ENCODE measurements around the gene KCND2. TPM values are rescaled to one million over a fixed set of nuclear protein-coding genes. Genes with fewer than 3 reads are reported as not detected.

Gene KCND2
- total RNA-seq, 1 experiment from 2014 or later, result 0.33 TPM

- Histone ChIP-seq H3K9me3 (ENCODE audit: low read length) (no peaks in the 10 kb centered on the region), H3K4me2 (ENCODE audit: low read length) (no peak overlapping the region), H3K4me3 (ENCODE audit: low read length) (no peak overlapping the region), H3K27me3 (ENCODE audit: low read length) (no peaks in the 10 kb centered on the region), H3K9ac (ENCODE audit: low read length) (no peak overlapping the region), H3K27ac (ENCODE audit: low read length) (no peak overlapping the region), H4K20me1 (ENCODE audit: low read length) (no peaks in the 10 kb centered on the region), H3K9me2 (replicated peaks; ENCODE audit: low read length) (no peaks in the 10 kb centered on the region), H3F3A (ENCODE audit: low read length, unreplicated experiment) (no peaks in the 10 kb centered on the region), H3K36me3 (ENCODE audit: low read depth, low read length) (no peaks in the 10 kb centered on the region), H2AFZ (ENCODE audit: low read length) (no peak overlapping the region), H3K4me1 (ENCODE audit: insufficient read depth, low read length) (peaks cover 9% of the 10 kb centered on the region), H3K79me2 (ENCODE audit: low read length) (no peaks in the 10 kb centered on the region)
- intact Hi-C loops (cut with micrococcal nuclease), result loop anchor here (5.0 kb wide), 3 partner anchors 147 to 457 kb away; partner anchors contain the start of gene KCND2
- POLR2A ChIA-PET (ENCODE audit: unreplicated experiment), result interaction anchor here (0.5 kb wide), 1 partner anchor 330 kb away, joined by 3 read pairs; no protein-coding TSS in a partner anchor
- DNase-seq, result no peak
- no TSS peak for BruUV-seq (replicated peaks)
- no peak for ATAC-seq
- TF ChIP-seq EZH2phosphoT487 (IDR thresholded peaks at IDR 0.05; ENCODE audit: borderline replicate concordance, low read length) (no peak), EZH2 (IDR thresholded peaks at IDR 0.05; ENCODE audit: low read length, unreplicated experiment) (no peak), CTCF (conservative IDR thresholded peaks at IDR 0.05; ENCODE audit: low read depth, low read length) (no peak)
- CTCF ChIA-PET, result no interaction called here
These were observed 456.3 kb downstream of the KCND2 start for GRCh38 chr7:120729245-120729644.

- no peaks in the 10 kb centered on the region for H3K27me3 ChIP-seq (ENCODE audit: low read length)
- H3K9me3 ChIP-seq (ENCODE audit: low read length), result no peaks in the 10 kb centered on the region
- H3K4me1 ChIP-seq (ENCODE audit: insufficient read depth, low read length), result peaks cover 9% of the 10 kb centered on the region
- ChIA-PET CTCF (no interaction called here), POLR2A (ENCODE audit: unreplicated experiment) (no interaction called here)
- no peak for ATAC-seq
- no peak overlapping the region for H3K4me3 ChIP-seq (ENCODE audit: low read length)
- H3K27ac ChIP-seq (ENCODE audit: low read length), result no peak overlapping the region
- intact Hi-C loops (cut with micrococcal nuclease), result no loop called here
- no peaks in the 10 kb centered on the region for H3F3A ChIP-seq (ENCODE audit: low read length, unreplicated experiment)
- no peak overlapping the region for H3K4me2 ChIP-seq (ENCODE audit: low read length)
- H4K20me1 ChIP-seq (ENCODE audit: low read length), result no peaks in the 10 kb centered on the region
- no peaks in the 10 kb centered on the region for H3K9me2 ChIP-seq (replicated peaks; ENCODE audit: low read length)
- no TSS peak for BruUV-seq (replicated peaks)
- H2AFZ ChIP-seq (ENCODE audit: low read length), result no peak overlapping the region
- H3K36me3 ChIP-seq (ENCODE audit: low read depth, low read length), result no peaks in the 10 kb centered on the region
- H3K79me2 ChIP-seq (ENCODE audit: low read length), result no peaks in the 10 kb centered on the region
- no peak overlapping the region for H3K9ac ChIP-seq (ENCODE audit: low read length)
- TF ChIP-seq EZH2phosphoT487 (IDR thresholded peaks at IDR 0.05; ENCODE audit: borderline replicate concordance, low read length) (no peak), CTCF (conservative IDR thresholded peaks at IDR 0.05; ENCODE audit: low read depth, low read length) (no peak), EZH2 (IDR thresholded peaks at IDR 0.05; ENCODE audit: low read length, unreplicated experiment) (no peak)
- DNase-seq, result no peak
These were observed 458.3 kb downstream of the KCND2 start for GRCh38 chr7:120731271-120731670.

- intact Hi-C loops (cut with micrococcal nuclease), result no loop called here
These were observed 459.3 kb downstream of the KCND2 start for GRCh38 chr7:120732256-120732655.

More at GRCh38 chr7:120732256-120732655, 459.3 kb downstream of the KCND2 start:
- no peaks in the 10 kb centered on the region for H3K9me2 ChIP-seq (replicated peaks; ENCODE audit: low read length)
- H3K9ac ChIP-seq (ENCODE audit: low read length), result no peak overlapping the region
- BruUV-seq (replicated peaks), result no TSS peak
- no peaks in the 10 kb centered on the region for H3F3A ChIP-seq (ENCODE audit: low read length, unreplicated experiment)
- ATAC-seq (no peak), DNase-seq (no peak)
- CTCF ChIA-PET, result no interaction called here
- H3K27ac ChIP-seq (ENCODE audit: low read length), result no peak overlapping the region
- H3K4me1 ChIP-seq (ENCODE audit: insufficient read depth, low read length), result peaks cover 9% of the 10 kb centered on the region
- no peaks in the 10 kb centered on the region for H3K79me2 ChIP-seq (ENCODE audit: low read length)
- no peaks in the 10 kb centered on the region for H3K36me3 ChIP-seq (ENCODE audit: low read depth, low read length)
- no peak overlapping the region for H2AFZ ChIP-seq (ENCODE audit: low read length)
- H4K20me1 ChIP-seq (ENCODE audit: low read length), result no peaks in the 10 kb centered on the region
- no peak overlapping the region for H3K4me3 ChIP-seq (ENCODE audit: low read length)
- H3K9me3 ChIP-seq (ENCODE audit: low read length), result no peaks in the 10 kb centered on the region
- H3K27me3 ChIP-seq (ENCODE audit: low read length), result no peaks in the 10 kb centered on the region
- no peak for TF ChIP-seq EZH2phosphoT487 (IDR thresholded peaks at IDR 0.05; ENCODE audit: borderline replicate concordance, low read length)
- TF ChIP-seq CTCF (conservative IDR thresholded peaks at IDR 0.05; ENCODE audit: low read depth, low read length), result no peak
- TF ChIP-seq EZH2 (IDR thresholded peaks at IDR 0.05; ENCODE audit: low read length, unreplicated experiment), result no peak
- POLR2A ChIA-PET (ENCODE audit: unreplicated experiment), result no interaction called here
- H3K4me2 ChIP-seq (ENCODE audit: low read length), result no peak overlapping the region

All from PC-3 (cell line).